Subcutaneous abdominal adipose tissue (tissue), 5 donors: ENCODE data around the gene ZC3H18.
A peak's percentile ranks its signal among the peaks of the same experiment; 100 is the strongest.

ENCODE experiments used
- H3K27ac ChIP-seq: one replicate; pipeline ENCODE4 v1.7.0; 2013; ENCODE audit warnings: low read depth, mild to moderate bottlenecking, inconsistent platforms, low read length, moderate library complexity
- H3K27me3 ChIP-seq, 5 donors: one replicate each; pipeline ENCODE4 v1.7.0; 2013; ENCODE audit warnings: low read length in 5 of 5, inconsistent platforms in 1 of 5; ENCODE audit not compliant: control insufficient read depth in 5 of 5, insufficient read depth in 4 of 5
- H3K36me3 ChIP-seq, 5 donors: one replicate each; pipeline ENCODE4 v1.7.0; 2013; ENCODE audit warnings: low read length in 5 of 5; ENCODE audit not compliant: control insufficient read depth in 5 of 5, insufficient read depth in 5 of 5
- H3K4me1 ChIP-seq, 5 donors: one replicate each; pipeline ENCODE4 v1.7.0; 2013; ENCODE audit warnings: low read length in 5 of 5, mild to moderate bottlenecking in 3 of 5, moderate library complexity in 1 of 5; ENCODE audit not compliant: control insufficient read depth in 5 of 5, insufficient read depth in 5 of 5
- H3K4me3 ChIP-seq, 5 donors: one replicate each; pipeline ENCODE4 v1.7.0; 2013; ENCODE audit warnings: low read length in 5 of 5, low read depth in 1 of 5
- H3K9ac ChIP-seq, 5 donors: one replicate each; pipeline ENCODE4 v1.7.0; 2013; ENCODE audit warnings: low read length in 5 of 5, mild to moderate bottlenecking in 4 of 5, moderate library complexity in 3 of 5
- H3K9me3 ChIP-seq, 5 donors: one replicate each; pipeline ENCODE4 v1.7.0; 2013; ENCODE audit warnings: low read length in 5 of 5; ENCODE audit not compliant: control insufficient read depth in 5 of 5
- donor health status: healthy.
- donor health status: healthy.
- donor health status: healthy.
- donor health status: healthy.
- donor health status: healthy.

Gene ZC3H18

DNA sequence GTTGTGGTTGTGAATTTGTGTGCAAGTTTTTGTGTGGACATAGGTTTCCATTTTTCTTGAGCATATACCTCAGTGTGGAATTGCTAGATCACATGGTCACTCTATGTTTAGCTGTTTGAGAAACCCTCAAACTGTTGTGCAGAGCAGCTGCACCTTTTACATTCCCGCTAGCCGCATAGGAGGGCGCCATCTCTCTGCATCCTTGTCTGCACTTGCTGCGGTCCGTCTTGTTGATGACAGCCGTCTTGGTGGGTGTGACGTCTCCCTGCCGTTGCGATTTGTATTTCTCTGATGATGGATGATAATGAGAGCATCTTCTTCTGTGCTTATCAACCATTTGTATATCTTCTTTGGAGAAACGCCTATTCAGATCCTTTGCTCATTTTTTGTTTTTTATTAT lies 43.1 kb downstream of the ZC3H18 start:
- Histone ChIP-seq H3K4me1 (peaks cover 2 to 4% (median 3%) of the 10 kb centered on the region in 5 donors), H3K27me3 (no peaks in the 10 kb centered on the region), H3K4me3 (no peak overlapping the region), H3K36me3 (peaks cover 3 to 90% (median 54%) of the 10 kb centered on the region in 5 donors), H3K27ac (no peak overlapping the region), H3K9ac (no peak overlapping the region), H3K9me3 (no peaks in the 10 kb centered on the region)

GRCh38 chr16:88613911-88614817 lies 44.0 kb downstream of the ZC3H18 start:
- no peaks in the 10 kb centered on the region for H3K27me3 ChIP-seq
- no peak overlapping the region for H3K9ac ChIP-seq
- peaks cover 0 to 90% (median 51%) of the 10 kb centered on the region in 5 donors for H3K36me3 ChIP-seq
- H3K9me3 ChIP-seq, result no peaks in the 10 kb centered on the region
- no peak overlapping the region for H3K4me3 ChIP-seq
- H3K27ac ChIP-seq, result no peak overlapping the region
- peaks cover 2 to 13% (median 12%) of the 10 kb centered on the region in 5 donors for H3K4me1 ChIP-seq

- H3K36me3 ChIP-seq, result peaks cover 0 to 90% (median 46%) of the 10 kb centered on the region in 5 donors
- H3K9me3 ChIP-seq, result no peaks in the 10 kb centered on the region
- H3K4me1 ChIP-seq, result peaks cover 2 to 18% (median 14%) of the 10 kb centered on the region in 5 donors
- H3K27me3 ChIP-seq, result no peaks in the 10 kb centered on the region
- H3K27ac ChIP-seq, result no peak overlapping the region
- no peak overlapping the region for H3K9ac ChIP-seq
- H3K4me3 ChIP-seq, result no peak overlapping the region
Measured at GRCh38 chr16:88614818-88615580, 44.8 kb downstream of the ZC3H18 start.

DNA sequence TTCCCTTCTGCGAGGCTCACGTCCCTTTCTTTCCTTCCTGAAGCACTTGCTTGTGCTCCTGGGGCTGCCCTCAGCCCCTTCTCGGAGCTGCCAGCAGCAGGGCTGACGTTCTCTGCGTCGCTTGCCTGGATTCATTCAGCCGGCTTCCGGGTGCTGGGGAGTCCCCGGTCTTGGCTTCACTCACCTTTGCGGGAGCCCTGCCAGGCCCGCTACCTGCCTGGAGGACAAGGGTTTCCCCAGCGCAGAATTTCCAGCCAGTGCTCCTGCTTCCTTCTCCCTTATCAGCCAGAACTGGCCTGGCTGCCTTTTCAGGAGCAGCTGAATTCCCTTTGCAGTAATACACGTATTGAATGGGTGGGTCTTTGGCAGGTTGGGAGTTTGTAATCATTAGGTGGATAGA lies 46.1 kb downstream of the ZC3H18 start:
- Histone ChIP-seq H3K4me3 (no peak overlapping the region), H3K9me3 (no peaks in the 10 kb centered on the region), H3K4me1 (peaks cover 2 to 18% (median 14%) of the 10 kb centered on the region in 5 donors), H3K9ac (no peak overlapping the region), H3K27ac (no peak overlapping the region), H3K36me3 (peaks cover 0 to 79% (median 33%) of the 10 kb centered on the region in 5 donors), H3K27me3 (no peaks in the 10 kb centered on the region)

- Histone ChIP-seq H3K9ac (no peak overlapping the region), H3K4me1 (peaks cover 2 to 18% (median 14%) of the 10 kb centered on the region in 5 donors), H3K36me3 (peaks cover 0 to 76% (median 30%) of the 10 kb centered on the region in 5 donors), H3K4me3 (no peak overlapping the region), H3K27me3 (no peaks in the 10 kb centered on the region), H3K9me3 (no peaks in the 10 kb centered on the region), H3K27ac (no peak overlapping the region)
Measured at GRCh38 chr16:88616736-88617135, 46.5 kb downstream of the ZC3H18 start.

- H3K9ac ChIP-seq, result no peak overlapping the region
- H3K4me3 ChIP-seq, result no peak overlapping the region
- peaks cover 2 to 18% (median 14%) of the 10 kb centered on the region in 5 donors for H3K4me1 ChIP-seq
- H3K9me3 ChIP-seq, result no peaks in the 10 kb centered on the region
- H3K36me3 ChIP-seq, result peaks cover 0 to 76% (median 32%) of the 10 kb centered on the region in 5 donors
- H3K27ac ChIP-seq, result no peak overlapping the region
- H3K27me3 ChIP-seq, result no peaks in the 10 kb centered on the region
Measured at GRCh38 chr16:88617268-88618031, 47.2 kb downstream of the ZC3H18 start.

DNA sequence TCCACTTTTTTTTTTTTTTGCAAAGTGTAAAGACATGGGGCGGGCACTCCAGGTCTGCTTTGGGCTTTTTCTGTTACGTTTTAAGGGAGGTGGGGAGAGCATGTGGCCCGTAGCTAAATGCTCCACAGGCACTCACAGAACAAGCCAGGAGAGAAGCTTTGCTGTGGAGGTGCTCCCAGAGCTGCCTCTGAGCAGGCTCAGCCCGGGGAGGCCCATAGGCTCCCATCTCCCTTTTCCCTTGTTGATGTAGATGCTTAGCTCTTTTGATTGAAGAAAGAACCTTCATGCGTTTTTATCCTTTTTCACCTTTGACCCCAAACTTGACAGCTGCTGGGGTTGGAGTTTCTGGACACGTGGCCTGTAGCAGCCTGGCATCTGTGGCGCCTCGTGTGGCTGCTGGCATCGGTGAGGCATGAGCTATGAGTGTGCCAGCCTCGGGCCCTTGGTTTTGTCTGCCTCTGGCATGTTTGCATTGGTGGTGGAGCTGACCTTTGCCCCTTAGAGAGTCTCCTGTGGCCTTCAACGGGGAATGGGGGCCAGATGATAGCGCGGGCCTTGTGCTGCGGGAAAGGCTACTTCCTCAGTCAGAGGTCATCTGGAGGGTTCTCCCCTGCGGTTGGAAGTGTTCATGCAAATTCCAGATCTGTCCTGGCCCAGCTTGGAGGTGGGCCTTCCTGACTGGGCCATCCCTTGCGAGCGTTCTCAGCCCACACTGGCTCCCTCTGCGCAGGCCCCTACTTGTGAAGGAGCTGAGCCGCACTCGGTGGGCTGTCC lies 48.2 kb downstream of the ZC3H18 start:
- no peaks in the 10 kb centered on the region for H3K9me3 ChIP-seq
- H3K4me3 ChIP-seq, result no peak overlapping the region
- H3K36me3 ChIP-seq, result peaks cover 0 to 76% (median 37%) of the 10 kb centered on the region in 5 donors
- H3K27ac ChIP-seq, result no peak overlapping the region
- H3K9ac ChIP-seq, result no peak overlapping the region
- no peaks in the 10 kb centered on the region for H3K27me3 ChIP-seq
- peaks cover 2 to 18% (median 14%) of the 10 kb centered on the region in 5 donors for H3K4me1 ChIP-seq

- Histone ChIP-seq H3K27me3 (no peaks in the 10 kb centered on the region), H3K4me1 (peaks cover 2 to 18% (median 14%) of the 10 kb centered on the region in 5 donors), H3K27ac (no peak overlapping the region), H3K4me3 (no peak overlapping the region), H3K9ac (peak overlapping the region in 1 of 5 donors; percentile 4), H3K9me3 (no peaks in the 10 kb centered on the region), H3K36me3 (peaks cover 0 to 76% (median 40%) of the 10 kb centered on the region in 5 donors)
Measured at GRCh38 chr16:88618956-88619667, 48.9 kb downstream of the ZC3H18 start.
